Medulla oblongata (tissue), 1 donor: ENCODE results near the gene EIF2S1.
"Not testable (repeated sequence)": the region's sequence is repeated elsewhere in the genome, so short reads cannot be mapped to it uniquely, and the experiment has no call there.

Source experiments
- DNase-seq: peaks from one replicate; pipeline ENCODE4 v3.0.0-alpha.2; 2015; ENCODE audit errors: extremely low spot score

Gene EIF2S1

GRCh38 chr14:67410313-67410712, 50.2 kb downstream of the EIF2S1 start:
- DNase-seq = no peak

- no peak for DNase-seq
Measured at GRCh38 chr14:67411370-67411769, 51.2 kb downstream of the EIF2S1 start.

- DNase-seq = no peak
Measured at GRCh38 chr14:67411820-67412421, 51.8 kb downstream of the EIF2S1 start, which contains the start of gene PLEK2. TSS of gene PLEK2 (minus strand) at chr14:67412165. CDS start at chr14:67412059, 106 bp downstream.

GRCh38 chr14:67413806-67414769, 54.0 kb downstream of the EIF2S1 start:
- DNase-seq = no peak

GRCh38 chr14:67415610-67416009, 55.5 kb downstream of the EIF2S1 start:
- DNase-seq = not testable (repeated sequence)

GRCh38 chr14:67416085-67416484, 56.0 kb downstream of the EIF2S1 start:
- DNase-seq = no peak

GRCh38 chr14:67416810-67417209, 56.7 kb downstream of the EIF2S1 start:
- DNase-seq = no peak

- DNase-seq = no peak
Measured at GRCh38 chr14:67417633-67418032, 57.5 kb downstream of the EIF2S1 start.

- DNase-seq = no peak
Measured at GRCh38 chr14:67418401-67419191, 58.5 kb downstream of the EIF2S1 start.

- no peak for DNase-seq
Measured at GRCh38 chr14:67420102-67420739, 60.1 kb downstream of the EIF2S1 start.

- no peak for DNase-seq
Measured at GRCh38 chr14:67421356-67422224, 61.5 kb downstream of the EIF2S1 start.

- DNase-seq = no peak
Measured at GRCh38 chr14:67423424-67423823, 63.3 kb downstream of the EIF2S1 start.

- DNase-seq = no peak
Measured at GRCh38 chr14:67424539-67424938, 64.4 kb downstream of the EIF2S1 start.

GRCh38 chr14:67425608-67426007, 65.5 kb downstream of the EIF2S1 start:
- no peak for DNase-seq

- peak; percentile 28 for DNase-seq
Measured at GRCh38 chr14:67426161-67426560, 66.0 kb downstream of the EIF2S1 start.

- peak; percentile 94 for DNase-seq
Measured at GRCh38 chr14:67426983-67427606, 67.0 kb downstream of the EIF2S1 start.

- DNase-seq = no peak
Measured at GRCh38 chr14:67428501-67429031, 68.4 kb downstream of the EIF2S1 start.

GRCh38 chr14:67429510-67430205, 69.5 kb downstream of the EIF2S1 start:
- DNase-seq = no peak

- no peak for DNase-seq
Measured at GRCh38 chr14:67432050-67432564, 72.0 kb downstream of the EIF2S1 start.
